Naive thymus-derived CD4-positive, alpha-beta T cell (primary cell): ENCODE data around the gene CSNK2A1. TPM values are rescaled to one million over a fixed set of nuclear protein-coding genes. Genes with fewer than 3 reads are reported as not detected.
A peak's percentile ranks its signal among the peaks of the same experiment; 100 is the strongest.

Experiments
- ATAC-seq: fragments of 150-1000 bp; cut with Tn5 transposase; 2 replicates; pipeline ENCODE4 v1.10.0; 2021; ENCODE audit warnings: mild to moderate bottlenecking, moderate library complexity
- CTCF ChIA-PET: fragments of 350-600 bp; sonication (Branson Sonifier 250); formaldehyde crosslinking; loops from one replicate; lab custom pipeline; 2021; ENCODE audit warnings: antibody characterized with exemption; lab: Charles Lee
- POLR2A ChIA-PET: fragments of 350-600 bp; sonication (Branson Sonifier 250); formaldehyde crosslinking; loops from one replicate; lab custom pipeline; 2021; ENCODE audit warnings: antibody characterized with exemption, inconsistent platforms; lab: Charles Lee
- DNase-seq, 9 donors: peaks; one replicate each; pipeline versions ENCODE4 v3.0.0 to v3.0.0-alpha.2; 2020 to 2022; ENCODE audit warnings: mixed read lengths in 1 of 9
- H3K27ac ChIP-seq: one replicate; pipeline ENCODE4 v1.7.0; 2013; ENCODE audit warnings: mild to moderate bottlenecking, low read depth, low read length, moderate library complexity
- H3K27me3 ChIP-seq, 2 donors: one replicate each; pipeline ENCODE4 v1.7.0; 2013; ENCODE audit warnings: low read length in 2 of 2, mild to moderate bottlenecking in 2 of 2, moderate library complexity in 2 of 2; ENCODE audit not compliant: control insufficient read depth in 2 of 2, insufficient read depth in 2 of 2
- H3K36me3 ChIP-seq, 3 experiments: 1 replicate in 2 of 3; 2 replicates in 1 of 3; pipeline ENCODE4 v1.7.0; 2013; ENCODE audit warnings: low read length in 3 of 3, mild to moderate bottlenecking in 3 of 3, moderate library complexity in 1 of 3; ENCODE audit not compliant: insufficient read depth in 3 of 3, control insufficient read depth in 2 of 3
- H3K4me1 ChIP-seq, 2 donors: one replicate each; pipeline ENCODE4 v1.7.0; 2013; ENCODE audit warnings: low read length in 2 of 2, mild to moderate bottlenecking in 2 of 2, moderate library complexity in 1 of 2; ENCODE audit not compliant: control insufficient read depth in 2 of 2, insufficient read depth in 2 of 2
- H3K4me3 ChIP-seq: 2 replicates; pipeline ENCODE4 v1.7.0; 2013; ENCODE audit warnings: mild to moderate bottlenecking, low read length
- H3K9me3 ChIP-seq, 3 experiments: 1 replicate in 2 of 3; 2 replicates in 1 of 3; pipeline ENCODE4 v1.7.0; 2013; ENCODE audit warnings: low read length in 3 of 3; ENCODE audit not compliant: control insufficient read depth in 2 of 3
- H3K27ac Mint-ChIP-seq, 9 donors: one replicate each; pipeline ENCODE4 v1.8.0; 2020 to 2022; ENCODE audit warnings: mixed read lengths in 9 of 9, mild to moderate bottlenecking in 8 of 9, moderate library complexity in 5 of 9, inconsistent platforms in 2 of 9
- H3K27me3 Mint-ChIP-seq, 5 donors: one replicate each; pipeline ENCODE4 v1.8.0; 2021 to 2022; ENCODE audit warnings: mixed read lengths in 5 of 5, mild to moderate bottlenecking in 1 of 5
- H3K36me3 Mint-ChIP-seq, 5 donors: one replicate each; pipeline ENCODE4 v1.8.0; 2020 to 2022; ENCODE audit warnings: mixed read lengths in 5 of 5, mild to moderate bottlenecking in 3 of 5, inconsistent platforms in 1 of 5
- H3K4me1 Mint-ChIP-seq, 7 donors: one replicate each; pipeline ENCODE4 v1.8.0; 2020 to 2022; ENCODE audit warnings: mixed read lengths in 7 of 7, mild to moderate bottlenecking in 3 of 7, inconsistent platforms in 1 of 7
- H3K4me3 Mint-ChIP-seq, 10 donors: one replicate each; pipeline ENCODE4 v1.8.0; 2020 to 2022; ENCODE audit warnings: mild to moderate bottlenecking in 10 of 10, mixed read lengths in 10 of 10, moderate library complexity in 6 of 10, inconsistent platforms in 2 of 10
- H3K9me3 Mint-ChIP-seq, 11 donors: one replicate each; pipeline ENCODE4 v1.8.0; 2020 to 2022; ENCODE audit warnings: mixed read lengths in 11 of 11, mild to moderate bottlenecking in 4 of 11, inconsistent platforms in 1 of 11, moderate library complexity in 1 of 11
- intact Hi-C, 2 donors: fragments of 100-400 bp; cut with micrococcal nuclease; formaldehyde crosslinking; loops; one replicate each; pipeline ENCODE4 v1.15.1; 2023
- polyA plus RNA-seq, 2 donors: library from polyadenylated mRNA; unstranded; fragments of 300-500 nt; fragmentation: Illumina TruSeq; gene quantifications; one replicate each; pipeline ENCODE4 v1.2.3, GENCODE V29; 2021
- total RNA-seq, 6 experiments: library from RNA in 5 of 6; stranded (reverse) in 5 of 6; gene quantifications; 1 replicate in 5 of 6; 2 replicates in 1 of 6; pipeline ENCODE4 v1.2.3 and lab custom pipeline; 2021 to 2026

The CSNK2A1 gene
- total and polyA plus RNA-seq, 7 experiments from 2014 or later, result 47.3 to 117 (median 74.5) TPM

DNA sequence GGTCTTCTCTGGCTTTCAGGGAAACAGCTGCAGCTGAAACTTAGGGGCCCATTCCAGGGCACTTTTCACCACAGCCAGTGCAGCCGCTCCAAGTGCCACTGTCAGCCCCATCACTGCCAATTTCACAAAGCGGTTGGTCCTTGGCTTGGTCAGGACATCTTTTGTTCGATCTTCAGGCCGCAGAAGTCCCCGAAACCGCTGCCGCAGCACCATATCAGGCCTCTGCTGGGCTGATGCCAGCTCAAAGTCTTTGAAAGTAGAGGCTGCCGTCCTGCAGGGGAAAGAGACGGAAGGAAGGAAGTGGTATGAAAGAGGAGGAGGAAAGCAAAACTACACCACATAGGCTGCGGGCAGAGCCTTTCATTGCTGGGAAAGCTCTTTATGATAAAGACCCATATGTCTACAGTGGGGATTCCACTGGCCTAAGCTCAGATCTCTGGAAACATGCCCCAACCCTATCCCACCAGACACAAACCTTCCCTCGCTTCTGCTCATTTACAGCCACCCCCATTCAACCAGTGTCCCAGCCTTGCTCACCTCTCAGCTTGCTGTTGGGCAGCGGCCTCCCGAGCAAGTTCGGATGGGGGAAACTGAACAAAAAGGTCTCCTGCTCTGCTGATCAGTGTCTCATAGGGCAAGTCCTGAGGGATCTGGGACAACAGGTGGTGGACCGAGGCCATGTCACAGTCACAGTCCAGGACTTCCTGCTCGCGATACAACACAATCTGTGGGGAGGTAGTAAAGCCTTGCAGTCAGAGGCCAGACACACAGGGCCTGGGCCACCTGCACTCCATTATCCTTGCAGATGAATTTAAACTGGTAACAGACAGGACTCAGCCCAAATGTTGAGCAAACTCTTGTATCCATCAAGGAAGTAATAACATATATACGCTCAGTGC, 104.8 kb downstream of the CSNK2A1 start:
- Histone ChIP-seq H3K4me3 (peak overlapping the region; percentile 45), H3K4me1 (peaks cover 38 to 42% of the 10 kb centered on the region in 2 donors), H3K27me3 (no peaks in the 10 kb centered on the region), H3K9me3 (no peaks in the 10 kb centered on the region), H3K27ac (peak overlapping the region; percentile 39), H3K36me3 (peaks cover 0 to 64% (median 7%) of the 10 kb centered on the region in 3 experiments)
- POLR2A ChIA-PET, result interaction anchor here (0.5 to 3.5 kb wide), 8 partner anchors 12 to 45 kb away, joined by 3 to 16 read pairs (median 4); partner anchors contain the start of gene TBC1D20
- ATAC-seq, result peak; percentile 91
- Mint-ChIP-seq H3K9me3 (no peaks in the 10 kb centered on the region), H3K4me1 (peaks cover 51 to 72% (median 68%) of the 10 kb centered on the region in 7 donors), H3K4me3 (peak overlapping the region; percentile 76 to 97 (median 82)), H3K27me3 (no peaks in the 10 kb centered on the region), H3K27ac (peak overlapping the region; percentile 10 to 90 (median 79)), H3K36me3 (peaks cover 6 to 57% (median 41%) of the 10 kb centered on the region in 5 donors)
- intact Hi-C loops, result loop anchor here (1.0 to 2.0 kb wide), 5 partner anchors 23 to 84 kb away; partner anchors contain the start of gene TBC1D20 (in 2 of the 2)
- CTCF ChIA-PET, result interaction anchor here (0.7 to 2.0 kb wide), 3 partner anchors 17 to 39 kb away, joined by 3 to 5 read pairs (median 3); no protein-coding TSS in a partner anchor
- peak; percentile 29 to 72 (median 60) for DNase-seq

- H3K27me3 ChIP-seq, result no peaks in the 10 kb centered on the region
- intact Hi-C loops, result loop anchor here (1.0 to 2.0 kb wide), 5 partner anchors 24 to 83 kb away; partner anchors contain the start of gene TBC1D20 (in 2 of the 2)
- Mint-ChIP-seq H3K9me3 (no peaks in the 10 kb centered on the region), H3K36me3 (peaks cover 6 to 53% (median 36%) of the 10 kb centered on the region in 5 donors), H3K4me1 (peaks cover 55 to 79% (median 75%) of the 10 kb centered on the region in 7 donors), H3K27me3 (no peaks in the 10 kb centered on the region), H3K4me3 (peak overlapping the region; percentile 76 to 97 (median 82)), H3K27ac (peak overlapping the region in 6 of 9 donors; percentile 27 to 81 (median 54))
- peak overlapping the region; percentile 45 for H3K4me3 ChIP-seq
- no peak for ATAC-seq
- H3K9me3 ChIP-seq, result no peaks in the 10 kb centered on the region
- peak in 2 of 9 donors; percentile 14 for DNase-seq
- H3K27ac ChIP-seq, result no peak overlapping the region
- ChIA-PET POLR2A (interaction anchor here (0.6 to 3.5 kb wide), 7 partner anchors 11 to 58 kb away, joined by 3 to 16 read pairs (median 4); partner anchors contain the start of genes TBC1D20 and TRIB3), CTCF (interaction anchor here (0.8 to 2.0 kb wide), 4 partner anchors 30 to 55 kb away, joined by 3 to 5 read pairs (median 4); no protein-coding TSS in a partner anchor)
- peaks cover 0 to 56% (median 7%) of the 10 kb centered on the region in 3 experiments for H3K36me3 ChIP-seq
- peaks cover 46 to 50% of the 10 kb centered on the region in 2 donors for H3K4me1 ChIP-seq
Measured at GRCh38 chr20:437787-438486, 105.7 kb downstream of the CSNK2A1 start.

DNA sequence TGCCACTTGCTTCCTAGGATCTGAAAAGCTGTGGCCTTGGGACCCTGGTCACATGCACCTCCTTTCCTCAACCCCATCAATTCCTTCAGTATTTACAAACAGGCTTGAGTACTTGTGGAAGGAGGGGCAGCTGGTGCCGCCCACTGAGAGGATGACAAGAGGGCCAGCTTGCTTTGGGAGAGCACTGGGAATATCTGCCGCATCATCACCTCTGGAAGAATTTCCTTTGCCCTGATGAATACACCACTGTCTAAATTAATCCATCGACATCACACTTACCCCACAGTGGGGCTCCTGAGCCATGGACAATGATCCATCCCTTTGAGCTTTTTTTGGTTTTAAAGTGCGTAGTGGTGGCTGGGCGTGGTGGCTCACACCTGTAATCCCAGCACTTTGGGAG, 107.1 kb downstream of the CSNK2A1 start:
- peaks cover 0 to 43% (median 26%) of the 10 kb centered on the region in 5 donors for H3K36me3 Mint-ChIP-seq
- ATAC-seq (no peak), DNase-seq (no peak)
- H3K27ac ChIP-seq, result no peak overlapping the region
- H3K27me3 Mint-ChIP-seq, result no peaks in the 10 kb centered on the region
- no peak overlapping the region for H3K27ac Mint-ChIP-seq
- H3K4me3 ChIP-seq, result no peak overlapping the region
- no peaks in the 10 kb centered on the region for H3K9me3 Mint-ChIP-seq
- peaks cover 0 to 54% (median 4%) of the 10 kb centered on the region in 3 experiments for H3K36me3 ChIP-seq
- CTCF ChIA-PET, result interaction anchor here (1.5 kb wide), 1 partner anchor 22 kb away, joined by 5 read pairs; no protein-coding TSS in a partner anchor
- H3K4me1 Mint-ChIP-seq, result peaks cover 57 to 87% (median 71%) of the 10 kb centered on the region in 7 donors
- intact Hi-C loops, result no loop called here
- peaks cover 46 to 50% of the 10 kb centered on the region in 2 donors for H3K4me1 ChIP-seq
- peak overlapping the region in 1 of 10 donors; percentile 23 for H3K4me3 Mint-ChIP-seq
- no peaks in the 10 kb centered on the region for H3K9me3 ChIP-seq
- POLR2A ChIA-PET, result interaction anchor here (3.2 to 3.5 kb wide), 2 partner anchors 26 kb away, joined by 12 to 16 read pairs; partner anchors contain the start of gene TBC1D20
- no peaks in the 10 kb centered on the region for H3K27me3 ChIP-seq

DNA sequence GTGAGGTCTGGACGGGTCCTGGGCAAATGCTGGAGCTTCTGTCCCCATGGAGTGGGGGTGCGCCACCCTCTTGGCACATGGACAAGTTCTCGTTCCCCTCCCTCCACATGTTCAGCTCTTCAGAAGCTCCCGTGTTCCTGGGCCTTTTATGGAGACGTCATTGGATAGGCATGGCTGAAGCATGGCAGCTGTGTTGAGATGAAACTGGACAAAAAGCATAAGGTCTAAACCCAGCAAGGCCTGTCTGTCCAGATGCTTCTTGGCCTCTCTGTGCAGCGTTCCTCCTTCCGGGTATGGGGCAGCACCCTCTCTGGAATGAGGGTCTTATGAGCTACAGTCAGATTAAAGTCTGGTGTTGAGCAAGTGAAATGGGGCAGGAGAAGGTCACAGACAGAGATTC, 108.0 kb downstream of the CSNK2A1 start:
- Histone ChIP-seq H3K36me3 (peaks cover 0 to 54% (median 3%) of the 10 kb centered on the region in 3 experiments), H3K4me3 (no peak overlapping the region), H3K9me3 (no peaks in the 10 kb centered on the region), H3K4me1 (peaks cover 46 to 50% of the 10 kb centered on the region in 2 donors), H3K27ac (no peak overlapping the region), H3K27me3 (no peaks in the 10 kb centered on the region)
- no peaks in the 10 kb centered on the region for H3K27me3 Mint-ChIP-seq
- H3K4me3 Mint-ChIP-seq, result no peak overlapping the region
- H3K36me3 Mint-ChIP-seq, result peaks cover 0 to 44% (median 21%) of the 10 kb centered on the region in 5 donors
- CTCF ChIA-PET, result interaction anchor here (1.5 kb wide), 1 partner anchor 23 kb away, joined by 5 read pairs; no protein-coding TSS in a partner anchor
- peak overlapping the region in 3 of 9 donors; percentile 48 to 58 (median 54) for H3K27ac Mint-ChIP-seq
- peaks cover 57 to 86% (median 75%) of the 10 kb centered on the region in 7 donors for H3K4me1 Mint-ChIP-seq
- POLR2A ChIA-PET, result no interaction called here
- intact Hi-C loops, result no loop called here
- H3K9me3 Mint-ChIP-seq, result no peaks in the 10 kb centered on the region
- ATAC-seq, result no peak
- no peak for DNase-seq

DNA sequence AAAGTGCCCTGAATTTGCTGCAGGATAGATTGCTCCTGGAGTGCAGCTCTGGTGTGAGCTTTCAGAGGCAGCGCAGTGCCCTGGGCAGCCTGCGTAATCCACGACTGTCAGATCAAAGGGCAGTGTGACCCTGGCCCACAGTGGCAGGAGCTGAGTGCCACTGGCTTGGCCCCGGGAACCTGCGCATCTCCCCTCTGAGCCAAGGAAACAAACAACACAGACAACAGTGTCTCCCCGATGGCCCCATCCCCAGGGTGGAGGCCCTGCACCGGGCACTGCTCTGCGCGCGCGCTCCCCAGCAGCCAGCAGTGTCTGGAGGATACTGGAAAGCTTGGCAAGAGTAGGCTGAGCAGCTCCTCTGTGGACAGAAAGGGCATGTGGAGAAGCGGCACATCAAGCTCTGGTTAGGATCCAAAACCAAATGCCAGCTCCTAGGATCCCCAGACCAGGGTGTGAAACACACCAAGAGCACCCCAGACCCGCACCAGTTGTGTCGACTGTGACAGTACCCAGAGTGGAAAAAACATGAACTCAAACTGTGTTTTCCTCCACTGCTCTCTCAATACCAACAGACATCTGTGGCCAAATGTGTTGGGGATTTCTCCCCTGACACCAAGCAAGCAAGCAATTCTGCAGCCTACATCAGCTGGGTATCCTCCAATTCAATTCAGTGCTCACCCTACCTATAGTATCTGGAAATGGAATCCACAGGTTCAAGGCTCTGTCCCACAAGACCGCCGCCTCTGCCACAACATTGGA, 108.8 kb downstream of the CSNK2A1 start:
- peak overlapping the region in 3 of 9 donors; percentile 24 to 88 (median 46) for H3K27ac Mint-ChIP-seq
- ChIA-PET CTCF (interaction anchor here (1.5 kb wide), 1 partner anchor 23 kb away, joined by 5 read pairs; no protein-coding TSS in a partner anchor), POLR2A (no interaction called here)
- peaks cover 0 to 46% (median 19%) of the 10 kb centered on the region in 5 donors for H3K36me3 Mint-ChIP-seq
- H3K27me3 Mint-ChIP-seq, result no peaks in the 10 kb centered on the region
- peaks cover 54 to 79% (median 71%) of the 10 kb centered on the region in 7 donors for H3K4me1 Mint-ChIP-seq
- Histone ChIP-seq H3K27me3 (no peaks in the 10 kb centered on the region), H3K27ac (no peak overlapping the region), H3K4me3 (no peak overlapping the region), H3K9me3 (no peaks in the 10 kb centered on the region), H3K4me1 (peaks cover 44 to 47% of the 10 kb centered on the region in 2 donors), H3K36me3 (peaks cover 0 to 54% (median 3%) of the 10 kb centered on the region in 3 experiments)
- no peaks in the 10 kb centered on the region for H3K9me3 Mint-ChIP-seq
- DNase-seq, result no peak
- intact Hi-C loops, result no loop called here
- ATAC-seq, result no peak
- H3K4me3 Mint-ChIP-seq, result peak overlapping the region in 5 of 10 donors; percentile 32 to 78 (median 47)
